ENCODE measurements around the gene PPP4C.
A peak's percentile ranks its signal among the peaks of the same experiment; 100 is the strongest.

PPP4C gene

GRCh38 chr16:30060836-30061554 is 14.8 kb upstream of the PPP4C start:
- DNase-seq (ENCODE audit: low read depth in 1 of 2, low spot score in 1 of 2), result no peak
- no peak overlapping the region for H3K27ac ChIP-seq (replicated peaks)

GRCh38 chr16:30063278-30063892 is 12.4 kb upstream of the PPP4C start:
- Histone ChIP-seq H3K27me3 (ENCODE audit: insufficient read depth, poor library complexity, severe bottlenecking) (no peaks in the 10 kb centered on the region), H3K4me3 (replicated peaks; ENCODE audit: insufficient read depth, low read length) (peak overlapping the region; percentile 58), H3K27ac (replicated peaks) (peak overlapping the region; percentile 94)
- no peak for TF ChIP-seq SPI1 (IDR thresholded peaks at IDR 0.05; ENCODE audit: borderline replicate concordance, low read depth)
- TF ChIP-seq GABPA (IDR thresholded peaks at IDR 0.05; ENCODE audit: low read depth), result no peak
- no peak for TF ChIP-seq CTCF (IDR thresholded peaks at IDR 0.05; ENCODE audit: insufficient read depth, low read length)
- no peak for TF ChIP-seq POLR2AphosphoS5 (IDR thresholded peaks at IDR 0.05; ENCODE audit: low read depth)
- TF ChIP-seq REST (IDR thresholded peaks at IDR 0.05; ENCODE audit: insufficient replicate concordance, low read depth), result no peak
- DNase-seq (ENCODE audit: low read depth in 1 of 2, low spot score in 1 of 2), result no peak

More at GRCh38 chr16:30060836-30061554, 14.8 kb upstream of the PPP4C start:
- no peaks in the 10 kb centered on the region for H3K27me3 ChIP-seq (ENCODE audit: insufficient read depth, poor library complexity, severe bottlenecking)
- no peak for TF ChIP-seq REST (IDR thresholded peaks at IDR 0.05; ENCODE audit: insufficient replicate concordance, low read depth)
- TF ChIP-seq GABPA (IDR thresholded peaks at IDR 0.05; ENCODE audit: low read depth), result no peak
- no peak for TF ChIP-seq CTCF (IDR thresholded peaks at IDR 0.05; ENCODE audit: insufficient read depth, low read length)
- no peak overlapping the region for H3K4me3 ChIP-seq (replicated peaks; ENCODE audit: insufficient read depth, low read length)

- TF ChIP-seq SPI1 (IDR thresholded peaks at IDR 0.05; ENCODE audit: borderline replicate concordance, low read depth) (no peak; the same call in 1 of the 2 replicates), CTCF (IDR thresholded peaks at IDR 0.05; ENCODE audit: insufficient read depth, low read length) (peak; percentile 3), GABPA (IDR thresholded peaks at IDR 0.05; ENCODE audit: low read depth) (no peak), REST (IDR thresholded peaks at IDR 0.05; ENCODE audit: insufficient replicate concordance, low read depth) (peak; percentile 34), POLR2AphosphoS5 (IDR thresholded peaks at IDR 0.05; ENCODE audit: low read depth) (peak; percentile 67)
- DNase-seq (ENCODE audit: low read depth in 1 of 2, low spot score in 1 of 2), result peak; percentile 88 to 89
- Histone ChIP-seq H3K27ac (replicated peaks) (peak overlapping the region; percentile 94), H3K27me3 (ENCODE audit: insufficient read depth, poor library complexity, severe bottlenecking) (no peaks in the 10 kb centered on the region), H3K4me3 (replicated peaks; ENCODE audit: insufficient read depth, low read length) (peak overlapping the region; percentile 58)
Observed at GRCh38 chr16:30063893-30064728, 11.7 kb upstream of the PPP4C start.
